Measurements from ENCODE around the gene NOD1.

The NOD1 gene

GRCh38 chr7:30475580-30475979 lies 3.0 kb downstream of the NOD1 start:
- Histone ChIP-seq H3K27me3 (ENCODE audit: insufficient read depth, low read length) (peaks cover 20% of the 10 kb centered on the region), H3K4me1 (ENCODE audit: insufficient read depth, low read length) (peaks cover 3% of the 10 kb centered on the region; the same call in 1 of the 2 replicates), H3K36me3 (ENCODE audit: insufficient read depth, low read length) (no peaks in the 10 kb centered on the region), H3K9ac (ENCODE audit: low read depth, low read length) (no peak overlapping the region), H3K27ac (ENCODE audit: low read depth, low read length) (no peak overlapping the region), H3K9me3 (ENCODE audit: insufficient read depth, low read depth, low read length) (no peaks in the 10 kb centered on the region), H3K4me3 (ENCODE audit: low read length) (no peak overlapping the region)
- 92% methylated on average over 6 of the region's 6 CpGs for WGBS

GRCh38 chr7:30474893-30475292 lies 3.7 kb downstream of the NOD1 start:
- H3K9me3 ChIP-seq (ENCODE audit: insufficient read depth, low read depth, low read length): no peaks in the 10 kb centered on the region
- H3K27ac ChIP-seq (ENCODE audit: low read depth, low read length): no peak overlapping the region
- H3K36me3 ChIP-seq (ENCODE audit: insufficient read depth, low read length): no peaks in the 10 kb centered on the region
- peaks cover 20% of the 10 kb centered on the region for H3K27me3 ChIP-seq (ENCODE audit: insufficient read depth, low read length)
- peaks cover 5% of the 10 kb centered on the region; the same call in 1 of the 2 replicates for H3K4me1 ChIP-seq (ENCODE audit: insufficient read depth, low read length)
- WGBS: 95% methylated on average over 2 of the region's 2 CpGs
- H3K4me3 ChIP-seq (ENCODE audit: low read length): no peak overlapping the region
- H3K9ac ChIP-seq (ENCODE audit: low read depth, low read length): no peak overlapping the region

GRCh38 chr7:30474485-30474884 lies 4.1 kb downstream of the NOD1 start:
- Histone ChIP-seq H3K4me1 (ENCODE audit: insufficient read depth, low read length) (peaks cover 9% of the 10 kb centered on the region; the same call in 1 of the 2 replicates), H3K27ac (ENCODE audit: low read depth, low read length) (no peak overlapping the region), H3K9ac (ENCODE audit: low read depth, low read length) (no peak overlapping the region), H3K9me3 (ENCODE audit: insufficient read depth, low read depth, low read length) (no peaks in the 10 kb centered on the region), H3K4me3 (ENCODE audit: low read length) (no peak overlapping the region), H3K27me3 (ENCODE audit: insufficient read depth, low read length) (peaks cover 20% of the 10 kb centered on the region), H3K36me3 (ENCODE audit: insufficient read depth, low read length) (no peaks in the 10 kb centered on the region)
- 93% methylated on average over 10 of the region's 10 CpGs for WGBS

GRCh38 chr7:30473903-30474302 lies 4.7 kb downstream of the NOD1 start:
- Histone ChIP-seq H3K9ac (ENCODE audit: low read depth, low read length) (no peak overlapping the region), H3K4me1 (ENCODE audit: insufficient read depth, low read length) (peaks cover 13% of the 10 kb centered on the region), H3K4me3 (ENCODE audit: low read length) (no peak overlapping the region), H3K27ac (ENCODE audit: low read depth, low read length) (no peak overlapping the region), H3K27me3 (ENCODE audit: insufficient read depth, low read length) (peaks cover 15% of the 10 kb centered on the region), H3K9me3 (ENCODE audit: insufficient read depth, low read depth, low read length) (no peaks in the 10 kb centered on the region), H3K36me3 (ENCODE audit: insufficient read depth, low read length) (no peaks in the 10 kb centered on the region)
- no CpG with 5 or more reads among the region's 1 CpG for WGBS

- Histone ChIP-seq H3K27ac (ENCODE audit: low read depth, low read length) (no peak overlapping the region), H3K36me3 (ENCODE audit: insufficient read depth, low read length) (no peaks in the 10 kb centered on the region), H3K9ac (ENCODE audit: low read depth, low read length) (no peak overlapping the region), H3K4me3 (ENCODE audit: low read length) (no peak overlapping the region), H3K27me3 (ENCODE audit: insufficient read depth, low read length) (peaks cover 11% of the 10 kb centered on the region), H3K4me1 (ENCODE audit: insufficient read depth, low read length) (peaks cover 16% of the 10 kb centered on the region), H3K9me3 (ENCODE audit: insufficient read depth, low read depth, low read length) (no peaks in the 10 kb centered on the region)
- WGBS: 78% methylated on average over 3 of the region's 4 CpGs
Measured at GRCh38 chr7:30472784-30473775, 5.5 kb downstream of the NOD1 start.

DNA sequence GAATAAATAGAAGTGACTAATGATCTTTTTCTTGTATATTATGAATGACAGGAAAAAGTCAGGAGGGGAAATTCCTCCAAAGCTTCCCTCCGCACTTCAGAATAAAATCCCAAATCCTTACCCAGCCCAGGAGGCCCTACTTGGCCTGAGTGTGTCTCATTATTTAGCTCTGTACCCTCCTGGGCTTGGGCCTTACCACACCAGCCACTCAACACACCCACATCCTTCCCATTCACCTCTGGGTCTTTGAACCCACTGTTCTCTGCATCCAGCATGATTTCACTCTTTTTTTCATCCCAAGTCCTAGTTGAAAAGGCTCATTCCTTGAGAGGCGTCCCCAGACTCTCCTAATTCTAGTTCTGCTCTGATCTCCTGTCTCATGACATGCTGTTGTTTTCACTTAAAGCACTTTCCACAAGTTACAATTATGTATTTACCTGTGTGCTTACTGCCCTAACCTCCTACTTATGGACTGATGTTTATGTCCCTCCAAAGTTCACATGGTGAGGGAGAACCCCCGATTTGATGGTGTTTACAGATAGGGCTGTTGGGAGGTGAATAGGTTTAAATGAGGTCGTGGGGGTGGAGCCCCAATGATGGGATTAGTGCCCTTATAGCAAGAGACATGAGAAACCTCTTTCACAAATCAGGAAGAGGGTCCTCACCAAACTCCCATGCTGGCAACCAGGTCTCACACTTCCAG lies 6.4 kb downstream of the NOD1 start:
- 75% methylated on average over 4 of the region's 4 CpGs for WGBS

GRCh38 chr7:30471205-30471604 lies 7.4 kb downstream of the NOD1 start:
- 86% methylated on average over 2 of the region's 2 CpGs for WGBS
- no peaks in the 10 kb centered on the region for H3K27me3 ChIP-seq (ENCODE audit: insufficient read depth, low read length)
- no peaks in the 10 kb centered on the region for H3K9me3 ChIP-seq (ENCODE audit: insufficient read depth, low read depth, low read length)
- no peaks in the 10 kb centered on the region for H3K36me3 ChIP-seq (ENCODE audit: insufficient read depth, low read length)
- H3K4me1 ChIP-seq (ENCODE audit: insufficient read depth, low read length): peaks cover 16% of the 10 kb centered on the region
- no peak overlapping the region for H3K4me3 ChIP-seq (ENCODE audit: low read length)
- H3K27ac ChIP-seq (ENCODE audit: low read depth, low read length): no peak overlapping the region
- no peak overlapping the region for H3K9ac ChIP-seq (ENCODE audit: low read depth, low read length)

More for the DNA sequence above, 6.4 kb downstream of the NOD1 start:
- peaks cover 5% of the 10 kb centered on the region; the same call in 1 of the 2 replicates for H3K27me3 ChIP-seq (ENCODE audit: insufficient read depth, low read length)
- H3K27ac ChIP-seq (ENCODE audit: low read depth, low read length): no peak overlapping the region
- peaks cover 16% of the 10 kb centered on the region for H3K4me1 ChIP-seq (ENCODE audit: insufficient read depth, low read length)
- H3K36me3 ChIP-seq (ENCODE audit: insufficient read depth, low read length): no peaks in the 10 kb centered on the region
- no peak overlapping the region for H3K9ac ChIP-seq (ENCODE audit: low read depth, low read length)
- no peaks in the 10 kb centered on the region for H3K9me3 ChIP-seq (ENCODE audit: insufficient read depth, low read depth, low read length)
- H3K4me3 ChIP-seq (ENCODE audit: low read length): no peak overlapping the region

- no peaks in the 10 kb centered on the region for H3K27me3 ChIP-seq (ENCODE audit: insufficient read depth, low read length)
- H3K4me3 ChIP-seq (ENCODE audit: low read length): no peak overlapping the region
- no peaks in the 10 kb centered on the region for H3K9me3 ChIP-seq (ENCODE audit: insufficient read depth, low read depth, low read length)
- H3K9ac ChIP-seq (ENCODE audit: low read depth, low read length): no peak overlapping the region
- 76% methylated on average over 6 of the region's 6 CpGs for WGBS
- H3K36me3 ChIP-seq (ENCODE audit: insufficient read depth, low read length): no peaks in the 10 kb centered on the region
- H3K4me1 ChIP-seq (ENCODE audit: insufficient read depth, low read length): peaks cover 16% of the 10 kb centered on the region
- no peak overlapping the region for H3K27ac ChIP-seq (ENCODE audit: low read depth, low read length)
Measured at GRCh38 chr7:30470771-30471170, 7.8 kb downstream of the NOD1 start.

GRCh38 chr7:30470163-30470770 lies 8.3 kb downstream of the NOD1 start:
- no peaks in the 10 kb centered on the region for H3K36me3 ChIP-seq (ENCODE audit: insufficient read depth, low read length)
- H3K27me3 ChIP-seq (ENCODE audit: insufficient read depth, low read length): no peaks in the 10 kb centered on the region
- H3K9ac ChIP-seq (ENCODE audit: low read depth, low read length): no peak overlapping the region
- H3K4me1 ChIP-seq (ENCODE audit: insufficient read depth, low read length): peaks cover 16% of the 10 kb centered on the region
- WGBS: 90% methylated on average over 14 of the region's 14 CpGs
- H3K9me3 ChIP-seq (ENCODE audit: insufficient read depth, low read depth, low read length): no peaks in the 10 kb centered on the region
- no peak overlapping the region for H3K4me3 ChIP-seq (ENCODE audit: low read length)
- no peak overlapping the region for H3K27ac ChIP-seq (ENCODE audit: low read depth, low read length)

DNA sequence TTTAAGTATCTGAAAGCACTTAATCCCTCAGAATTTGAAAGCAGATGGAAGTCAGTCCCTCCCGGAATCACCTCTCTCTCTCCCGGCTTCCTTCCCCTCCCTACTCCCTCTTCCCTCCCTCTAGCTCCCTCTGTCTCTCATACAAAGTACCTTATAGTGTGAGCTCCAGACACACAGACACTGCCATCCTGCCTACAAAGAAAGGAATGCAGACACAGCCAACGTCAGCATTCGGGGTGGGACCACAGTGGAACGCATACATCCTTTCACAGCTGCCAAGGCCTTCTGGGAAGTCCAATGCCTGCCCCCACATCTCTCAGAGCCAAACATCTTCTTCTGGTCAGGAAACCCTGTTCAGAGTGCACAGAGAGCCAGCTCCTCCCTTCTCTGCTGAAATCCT lies 9.3 kb downstream of the NOD1 start:
- Histone ChIP-seq H3K4me3 (ENCODE audit: low read length) (no peak overlapping the region), H3K9ac (ENCODE audit: low read depth, low read length) (no peak overlapping the region), H3K27ac (ENCODE audit: low read depth, low read length) (peak overlapping the region; percentile 34; the same call in 1 of the 2 replicates), H3K4me1 (ENCODE audit: insufficient read depth, low read length) (peaks cover 16% of the 10 kb centered on the region), H3K27me3 (ENCODE audit: insufficient read depth, low read length) (no peaks in the 10 kb centered on the region), H3K9me3 (ENCODE audit: insufficient read depth, low read depth, low read length) (no peaks in the 10 kb centered on the region), H3K36me3 (ENCODE audit: insufficient read depth, low read length) (no peaks in the 10 kb centered on the region)
- WGBS: 18% methylated on average over 5 of the region's 5 CpGs

DNA sequence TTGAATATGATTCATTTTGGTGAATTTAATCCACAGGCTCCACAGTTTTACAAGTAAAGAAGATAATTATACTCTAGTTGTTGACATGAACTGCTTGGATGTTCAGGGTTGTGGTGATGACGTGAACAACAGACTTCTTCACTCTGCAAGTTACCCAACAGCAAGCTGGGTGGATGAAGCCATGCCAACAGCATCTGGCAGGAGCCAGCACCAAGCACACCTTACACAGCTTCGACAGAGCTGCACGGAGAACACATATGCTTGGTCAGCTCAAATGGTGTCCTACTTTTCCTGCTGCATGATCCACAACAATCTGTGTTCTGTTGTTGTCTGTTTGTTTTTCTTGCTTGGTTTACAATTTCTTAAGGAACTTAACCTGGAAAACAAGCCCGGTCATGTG lies 9.8 kb downstream of the NOD1 start:
- 0 out of 2 replicates have a peak overlapping the region, but pooled peaks have one; percentile 17 for H3K27ac ChIP-seq (ENCODE audit: low read depth, low read length)
- peaks cover 16% of the 10 kb centered on the region for H3K4me1 ChIP-seq (ENCODE audit: insufficient read depth, low read length)
- no peak overlapping the region for H3K4me3 ChIP-seq (ENCODE audit: low read length)

More for the DNA sequence above, 9.8 kb downstream of the NOD1 start:
- 89% methylated on average over 4 of the region's 4 CpGs for WGBS
- H3K9ac ChIP-seq (ENCODE audit: low read depth, low read length): no peak overlapping the region
- no peaks in the 10 kb centered on the region for H3K9me3 ChIP-seq (ENCODE audit: insufficient read depth, low read depth, low read length)
- H3K27me3 ChIP-seq (ENCODE audit: insufficient read depth, low read length): no peaks in the 10 kb centered on the region
- H3K36me3 ChIP-seq (ENCODE audit: insufficient read depth, low read length): no peaks in the 10 kb centered on the region
